HG02642 (cell line): ENCODE results near the gene MBNL1.
A peak's percentile ranks its signal among the peaks of the same experiment; 100 is the strongest.

Experiments used
- ATAC-seq: cut with Tn5 transposase; IDR thresholded peaks from one replicate; pipeline ENCODE4 v1.9.1; 2021; ENCODE audit warnings: mild to moderate bottlenecking; ENCODE audit not compliant: unreplicated experiment, poor library complexity

MBNL1 gene, protein sequence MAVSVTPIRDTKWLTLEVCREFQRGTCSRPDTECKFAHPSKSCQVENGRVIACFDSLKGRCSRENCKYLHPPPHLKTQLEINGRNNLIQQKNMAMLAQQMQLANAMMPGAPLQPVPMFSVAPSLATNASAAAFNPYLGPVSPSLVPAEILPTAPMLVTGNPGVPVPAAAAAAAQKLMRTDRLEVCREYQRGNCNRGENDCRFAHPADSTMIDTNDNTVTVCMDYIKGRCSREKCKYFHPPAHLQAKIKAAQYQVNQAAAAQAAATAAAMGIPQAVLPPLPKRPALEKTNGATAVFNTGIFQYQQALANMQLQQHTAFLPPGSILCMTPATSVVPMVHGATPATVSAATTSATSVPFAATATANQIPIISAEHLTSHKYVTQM

GRCh38 chr3:152268555-152269055 lies at the start of gene MBNL1:
TSS of gene MBNL1 (plus strand) at chr3:152268929. CDS start at chr3:152300194, 31,265 bp downstream.
- peak; percentile 70 for ATAC-seq

DNA sequence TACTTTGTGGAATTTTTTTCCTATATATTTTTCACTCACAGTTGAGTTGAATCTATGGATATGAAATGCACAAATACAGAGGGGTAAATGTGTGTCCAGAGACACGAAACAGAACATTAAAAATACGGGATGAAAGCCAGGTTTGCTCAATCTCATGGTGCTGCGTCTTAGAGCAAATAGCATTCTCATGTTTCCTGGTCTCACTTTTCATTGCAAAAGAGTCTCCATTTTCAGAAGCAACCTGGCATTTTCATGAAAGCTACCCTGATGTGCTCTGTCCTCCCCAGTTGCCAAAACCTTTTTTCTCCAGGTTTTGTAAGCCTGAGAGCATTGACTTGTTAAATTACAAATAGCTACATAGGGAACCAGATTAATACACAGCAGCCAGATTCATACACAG lies 49.5 kb upstream of the MBNL1 start:
- no peak for ATAC-seq

- no peak for ATAC-seq
Measured at GRCh38 chr3:152219769-152220255, 48.9 kb upstream of the MBNL1 start.

- no peak for ATAC-seq
Measured at GRCh38 chr3:152222327-152222726, 46.4 kb upstream of the MBNL1 start.

DNA sequence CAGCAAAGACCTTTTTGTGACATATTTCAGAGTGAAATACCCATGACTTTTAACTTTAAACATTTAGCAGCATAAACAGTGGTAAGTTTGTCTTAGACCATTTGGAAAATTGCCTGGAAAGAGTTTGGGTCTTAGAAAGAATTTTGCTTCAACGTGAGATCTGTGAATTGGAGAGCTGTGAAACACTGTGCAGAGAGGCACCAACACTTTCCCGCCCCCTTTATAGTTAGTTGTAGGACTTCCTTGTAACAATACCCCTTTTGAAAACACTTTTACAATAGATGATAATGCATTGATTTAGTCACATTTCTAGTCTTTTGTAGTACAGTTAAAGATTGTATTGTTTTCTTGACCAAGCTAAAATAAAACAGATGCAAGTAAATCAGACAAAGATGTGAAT lies 43.5 kb upstream of the MBNL1 start:
- no peak for ATAC-seq

GRCh38 chr3:152226176-152226575 lies 42.6 kb upstream of the MBNL1 start:
- ATAC-seq = no peak

DNA sequence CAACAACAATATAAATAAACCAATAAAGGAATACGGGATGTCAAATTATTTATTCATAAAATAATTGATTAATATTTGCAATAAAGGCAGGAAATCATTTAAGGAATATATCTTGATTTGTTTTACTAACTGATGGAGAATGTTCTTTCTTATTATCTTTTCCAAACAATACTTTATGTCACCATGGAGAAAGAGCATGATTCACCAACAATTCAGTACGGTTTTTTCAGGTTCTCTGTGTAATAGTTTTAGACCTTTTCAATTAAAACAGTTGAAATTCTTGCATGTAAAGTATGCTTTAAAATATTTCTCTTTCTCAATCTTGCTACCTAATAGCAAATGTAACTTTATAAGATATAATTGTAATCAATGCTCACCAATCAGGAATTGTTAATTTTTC lies 41.7 kb upstream of the MBNL1 start:
- no peak for ATAC-seq

GRCh38 chr3:152229692-152230091 lies 39.0 kb upstream of the MBNL1 start:
- no peak for ATAC-seq

GRCh38 chr3:152230370-152230769 lies 38.4 kb upstream of the MBNL1 start:
- no peak for ATAC-seq

DNA sequence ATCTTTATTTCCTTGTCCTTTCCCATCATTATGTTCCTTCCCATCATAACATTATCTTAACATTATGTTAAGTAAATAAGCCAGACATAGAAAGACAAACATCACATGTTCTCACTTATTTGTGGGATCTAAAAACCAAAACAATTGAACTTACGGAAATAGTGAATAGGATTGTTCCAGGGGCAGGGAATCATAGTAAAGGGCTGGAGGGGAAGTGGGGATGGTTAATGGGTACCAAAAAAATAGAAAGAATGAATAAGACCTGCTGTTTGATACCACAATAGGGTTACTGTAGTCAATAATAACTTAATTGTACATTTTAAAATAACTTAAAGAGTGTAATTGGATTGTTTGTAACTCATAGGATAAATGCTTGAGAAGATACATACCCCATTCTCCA lies 36.7 kb upstream of the MBNL1 start:
- ATAC-seq = no peak

DNA sequence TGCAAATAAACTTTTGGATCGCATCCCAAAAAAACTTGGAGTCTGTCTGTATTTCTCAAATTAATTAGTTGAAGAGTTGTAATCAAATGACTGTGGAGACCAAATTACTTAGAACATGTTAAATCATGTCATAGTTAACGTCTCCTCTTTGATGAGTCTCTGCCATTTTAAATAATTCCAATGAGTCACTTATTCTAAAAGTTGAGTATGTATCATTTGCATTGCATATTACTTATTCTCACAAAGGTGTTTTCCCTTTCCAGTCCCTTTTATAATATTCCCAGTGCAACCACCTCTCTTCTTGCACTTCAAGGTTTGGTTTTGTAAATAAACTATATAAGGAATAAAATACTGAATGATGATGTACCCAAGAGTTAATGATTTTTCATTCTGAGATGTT lies 36.0 kb upstream of the MBNL1 start:
- no peak for ATAC-seq

DNA sequence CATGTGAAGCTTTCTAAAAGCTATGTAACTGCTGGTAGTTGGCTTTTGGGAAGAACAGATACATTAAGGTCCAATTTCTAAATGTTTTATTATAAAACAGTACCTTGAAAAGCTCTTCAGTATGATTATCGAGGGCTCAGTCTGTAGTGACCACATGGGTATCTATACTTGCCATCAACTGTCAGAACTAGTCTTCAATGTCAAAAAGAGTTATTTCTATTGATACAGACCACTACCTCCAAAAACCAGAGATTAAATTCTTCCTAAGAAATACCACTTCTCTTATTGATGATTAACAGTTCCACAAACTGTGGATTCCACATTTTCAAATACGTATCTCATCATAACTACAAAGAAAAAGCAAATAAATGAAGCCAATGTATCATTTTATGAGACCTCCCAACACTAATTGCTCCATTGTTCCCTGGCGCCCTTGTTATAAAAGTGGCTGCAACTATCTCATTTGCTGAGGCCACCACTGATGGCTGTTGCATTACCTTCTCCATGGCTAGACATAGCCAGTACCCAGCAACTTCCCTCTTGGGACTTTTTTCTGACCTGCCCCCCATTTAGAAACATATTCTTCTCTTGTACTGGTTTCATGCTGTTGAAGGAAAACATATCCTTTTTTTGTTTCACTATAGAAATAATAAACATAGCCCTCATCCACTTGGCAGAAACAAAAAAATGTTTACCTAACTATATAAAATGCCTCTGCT lies 33.9 kb upstream of the MBNL1 start:
- ATAC-seq = no peak

DNA sequence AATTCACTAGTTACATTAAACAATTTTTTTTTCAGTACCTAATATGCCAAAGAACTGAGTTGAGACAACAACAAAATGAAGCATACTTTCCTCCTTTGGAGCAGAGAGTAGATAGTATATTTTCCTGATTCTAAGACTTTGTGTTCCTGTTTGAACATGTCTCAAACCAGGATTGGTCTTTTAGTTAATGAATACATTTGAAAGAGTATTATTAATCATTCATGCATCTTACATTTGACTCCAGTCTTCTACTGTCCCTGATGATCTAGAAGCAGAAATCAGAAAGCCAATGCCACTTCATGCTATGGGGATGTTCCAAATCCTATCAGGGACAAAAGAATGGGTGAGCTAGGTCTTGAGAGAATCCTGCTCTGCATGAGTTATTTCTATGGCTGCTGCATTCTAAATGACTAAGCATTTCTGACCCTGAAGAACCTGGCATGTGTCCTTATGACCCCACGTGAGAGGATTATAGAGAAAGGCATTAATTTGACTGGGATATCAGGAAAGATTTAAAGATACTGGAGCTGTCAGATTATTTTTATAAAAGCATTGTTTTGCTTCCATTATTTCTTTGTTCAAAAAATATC lies 32.9 kb upstream of the MBNL1 start:
- no peak for ATAC-seq

DNA sequence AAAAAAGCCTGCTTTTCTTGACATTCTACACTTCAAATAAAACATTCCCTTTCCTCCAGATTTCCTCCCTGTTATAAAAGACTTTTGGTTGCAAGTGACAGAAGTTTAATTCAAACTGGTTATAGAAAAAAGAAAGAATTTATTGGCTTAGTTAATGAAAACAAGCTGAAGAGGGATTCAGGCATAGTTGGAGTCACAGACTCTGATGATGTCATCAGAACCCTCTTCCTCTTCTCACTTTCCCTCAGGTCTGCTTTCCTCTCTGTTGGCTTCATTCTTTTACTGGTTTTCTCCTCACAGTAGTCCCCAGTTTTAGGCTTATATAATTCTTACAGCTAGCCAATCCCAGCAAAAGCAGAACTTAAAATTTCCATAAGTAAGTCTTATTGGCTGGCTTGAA lies 32.0 kb upstream of the MBNL1 start:
- ATAC-seq = peak; percentile 34

DNA sequence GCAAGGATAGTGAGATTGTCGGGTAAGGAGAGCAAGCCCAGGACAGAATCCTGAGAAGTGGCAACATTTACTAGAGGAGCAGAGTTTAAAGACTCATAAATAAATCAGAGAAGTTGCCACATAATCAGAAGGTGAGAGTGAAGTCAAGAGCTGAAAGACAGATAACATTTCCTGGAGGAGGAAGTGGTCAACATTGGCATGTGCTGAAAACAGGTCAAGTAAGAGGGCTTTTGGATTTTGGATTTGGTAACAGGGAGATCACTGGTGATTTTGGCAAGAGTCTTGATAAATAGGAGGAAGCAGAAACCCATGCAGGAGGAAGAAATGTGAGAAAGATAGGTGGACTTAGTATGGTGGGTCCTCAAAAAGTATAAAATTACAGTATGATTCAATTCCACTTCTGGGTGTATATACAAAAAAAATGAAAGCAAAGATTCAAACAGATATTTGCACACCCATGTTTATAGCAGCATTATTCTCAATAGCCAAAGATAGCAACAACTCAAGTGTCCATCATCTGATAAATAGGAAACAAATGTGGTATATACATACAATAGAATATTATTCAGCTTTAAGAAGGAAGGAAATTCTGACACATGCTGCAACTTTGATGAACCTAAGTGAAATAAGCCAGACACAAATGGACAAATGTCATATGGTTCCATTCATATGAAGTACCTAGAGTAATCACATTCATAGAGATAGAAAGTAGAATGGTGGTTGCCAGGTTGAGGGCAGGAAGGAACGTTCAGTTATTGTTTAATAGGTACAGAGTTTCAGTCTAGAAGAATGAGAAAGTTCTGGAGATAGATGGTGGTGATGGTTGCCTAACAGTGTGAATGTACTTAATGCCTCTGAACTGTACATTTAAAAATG lies 27.3 kb upstream of the MBNL1 start:
- peak; percentile 65 for ATAC-seq

- peak; percentile 77 for ATAC-seq
Measured at GRCh38 chr3:152243301-152243711, 25.4 kb upstream of the MBNL1 start.

DNA sequence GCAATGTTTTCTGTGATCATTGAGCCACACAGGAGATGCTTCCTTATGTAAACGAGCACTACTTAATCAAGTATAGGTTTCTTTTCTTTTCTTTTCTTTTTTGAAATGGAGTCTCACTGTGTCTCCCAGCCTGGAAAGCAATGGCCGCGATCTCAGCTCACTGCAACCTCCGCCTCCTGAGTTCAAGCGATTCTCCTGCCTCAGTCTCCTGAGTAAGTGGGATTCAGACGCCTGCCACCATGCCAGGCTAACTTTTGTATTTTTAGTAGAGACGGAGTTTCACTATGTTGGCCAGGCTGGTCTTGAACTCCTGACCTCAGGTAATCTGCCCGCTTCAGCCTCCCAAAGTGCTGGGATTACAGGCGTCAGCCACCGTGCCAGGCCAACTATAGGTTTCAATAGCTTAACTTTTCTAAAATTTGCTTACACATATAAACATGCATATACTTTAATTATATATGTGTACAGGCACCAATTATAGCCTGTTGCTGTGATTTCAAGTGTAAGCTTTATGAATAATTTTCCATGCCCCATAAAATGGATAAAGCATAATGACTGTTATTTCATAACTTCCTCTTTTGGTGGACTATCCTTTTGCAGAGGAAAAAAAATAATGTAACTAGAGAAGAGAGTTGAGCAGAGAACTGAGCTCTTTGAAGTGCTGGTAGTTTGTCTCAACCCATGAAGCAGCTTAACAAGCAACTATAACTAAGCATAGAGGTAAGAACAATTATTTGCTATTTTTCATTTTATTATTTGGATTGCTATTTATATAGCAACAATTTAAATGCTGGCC lies 24.8 kb upstream of the MBNL1 start:
- peak; percentile 28 for ATAC-seq

- ATAC-seq = no peak
Measured at GRCh38 chr3:152244517-152244888, 24.2 kb upstream of the MBNL1 start.

GRCh38 chr3:152245498-152246170 lies 23.1 kb upstream of the MBNL1 start:
- ATAC-seq = no peak
